Sigmoid colon (tissue), 4 donors: ENCODE data around the gene GMNN.

Experiments used
- CTCF ChIP-seq, 4 experiments: fragments of 450-650 bp in 3 of 4; fragments of 200-600 bp in 1 of 4; IDR thresholded peaks; one replicate each; pipeline ENCODE4 v1.5.1; 2016 to 2019; ENCODE audit warnings: antibody characterized with exemption in 4 of 4, mild to moderate bottlenecking in 3 of 4, moderate library complexity in 2 of 4
- EP300 ChIP-seq, 4 donors: sonication (generic); formaldehyde crosslinking; IDR thresholded peaks; one replicate each; pipeline ENCODE4 v1.6.1; 2017; ENCODE audit warnings: antibody characterized with exemption in 4 of 4

GRCh38 chr6:24749297-24749696, 25.4 kb upstream of the GMNN start:
- TF ChIP-seq CTCF (IDR thresholded peaks at IDR 0.05) (no peak), EP300 (IDR thresholded peaks at IDR 0.05) (no peak)
